Vagina (tissue), 2 donors: ENCODE measurements around the gene NDUFB5.

Experiments
- CTCF ChIP-seq, 3 experiments: fragments of 450-650 bp in 2 of 3; fragments of 200-600 bp in 1 of 3; sonication (generic) in 1 of 3; IDR thresholded peaks; one replicate each; pipeline ENCODE4 v1.5.1; 2017 to 2019; ENCODE audit warnings: antibody characterized with exemption in 3 of 3, mild to moderate bottlenecking in 2 of 3, moderate library complexity in 2 of 3
- POLR2A ChIP-seq, 2 donors: fragments of 450-650 bp; IDR thresholded peaks; one replicate each; pipeline ENCODE4 v1.6.1; 2017; ENCODE audit warnings: antibody characterized with exemption in 2 of 2, mild to moderate bottlenecking in 2 of 2, moderate library complexity in 2 of 2
- POLR2AphosphoS5 ChIP-seq, 2 donors: sonication (generic); formaldehyde crosslinking; IDR thresholded peaks; one replicate each; pipeline ENCODE4 v1.9.0; 2017; ENCODE audit warnings: antibody characterized with exemption in 2 of 2, mild to moderate bottlenecking in 2 of 2, low read depth in 1 of 2; ENCODE audit not compliant: insufficient read depth in 1 of 2

DNA sequence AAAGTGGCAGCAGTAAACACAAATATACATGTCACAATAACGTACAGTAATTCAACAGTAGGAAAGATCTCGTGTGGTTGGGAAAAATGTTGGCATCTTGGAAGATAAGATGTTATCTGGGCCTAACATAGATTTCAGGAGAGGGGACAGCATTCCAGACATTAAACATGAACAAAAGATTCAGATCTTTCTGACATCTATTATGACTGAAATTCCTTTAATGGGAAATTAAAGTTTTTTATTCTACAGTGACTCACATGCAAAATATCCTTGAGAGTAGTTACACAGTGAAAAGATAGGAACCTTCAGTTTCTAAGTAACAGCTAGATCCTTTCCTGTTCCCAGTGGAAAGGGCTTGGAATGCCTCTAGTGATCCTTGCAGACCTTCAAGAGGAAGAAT lies 9.2 kb downstream of the NDUFB5 start:
- TF ChIP-seq CTCF (IDR thresholded peaks at IDR 0.05) (no peak), POLR2A (IDR thresholded peaks at IDR 0.05) (no peak), POLR2AphosphoS5 (IDR thresholded peaks at IDR 0.05; ENCODE audit: insufficient read depth in 1 of 2, low read depth in 1 of 2) (no peak)
